HG02840 (cell line): ENCODE data around the gene TNIK.
"Not testable (repeated sequence)": the region's sequence is repeated elsewhere in the genome, so short reads cannot be mapped to it uniquely, and the experiment has no call there.

Source experiments
- ATAC-seq: cut with Tn5 transposase; IDR thresholded peaks from one replicate; pipeline ENCODE4 v1.9.1; 2021; ENCODE audit warnings: mild to moderate bottlenecking, moderate library complexity, moderate number of reproducible peaks; ENCODE audit not compliant: unreplicated experiment, low FRiP score

Gene TNIK

GRCh38 chr3:171447579-171447891 is 12.7 kb downstream of the TNIK start:
- ATAC-seq: not testable (repeated sequence)

- ATAC-seq: no peak
These were observed 13.2 kb downstream of the TNIK start for GRCh38 chr3:171446801-171447578.

GRCh38 chr3:171446301-171446700 is 13.9 kb downstream of the TNIK start:
- no peak for ATAC-seq

- no peak for ATAC-seq
These were observed 14.5 kb downstream of the TNIK start for GRCh38 chr3:171445620-171446204.

GRCh38 chr3:171444001-171444690 is 16.1 kb downstream of the TNIK start:
- no peak for ATAC-seq

GRCh38 chr3:171443211-171443957 is 16.8 kb downstream of the TNIK start:
- no peak for ATAC-seq

- ATAC-seq: no peak
These were observed 18.0 kb downstream of the TNIK start for GRCh38 chr3:171442184-171442583.

GRCh38 chr3:171441381-171441780 is 18.8 kb downstream of the TNIK start:
- ATAC-seq: no peak

- ATAC-seq: no peak
These were observed 20.2 kb downstream of the TNIK start for GRCh38 chr3:171439996-171440395.

- no peak for ATAC-seq
These were observed 23.0 kb downstream of the TNIK start for GRCh38 chr3:171437115-171437756.

- ATAC-seq: no peak
These were observed 23.8 kb downstream of the TNIK start for GRCh38 chr3:171436380-171436779.

- no peak for ATAC-seq
These were observed 24.4 kb downstream of the TNIK start for GRCh38 chr3:171435757-171436156.

GRCh38 chr3:171435143-171435542 is 25.1 kb downstream of the TNIK start:
- ATAC-seq: no peak

GRCh38 chr3:171432548-171432947 is 27.7 kb downstream of the TNIK start:
- no peak for ATAC-seq

GRCh38 chr3:171431550-171431949 is 28.7 kb downstream of the TNIK start:
- ATAC-seq: no peak

- no peak for ATAC-seq
These were observed 29.7 kb downstream of the TNIK start for GRCh38 chr3:171430530-171430929.

GRCh38 chr3:171429635-171430034 is 30.6 kb downstream of the TNIK start:
- no peak for ATAC-seq

- no peak for ATAC-seq
These were observed 31.3 kb downstream of the TNIK start for GRCh38 chr3:171428892-171429291.

GRCh38 chr3:171428321-171428787 is 31.9 kb downstream of the TNIK start:
- ATAC-seq: no peak

- ATAC-seq: no peak
These were observed 32.4 kb downstream of the TNIK start for GRCh38 chr3:171427771-171428320.
